CD14-positive monocyte (primary cell): ENCODE data around the gene SUN5. TPM values are rescaled to one million over a fixed set of nuclear protein-coding genes. Genes with fewer than 3 reads are reported as not detected.

Experiments
- DNase-seq, 3 donors: peaks; one replicate each; pipeline ENCODE4 v3.0.0-alpha.2; 2011 to 2022
- H2AFZ ChIP-seq: 2 replicates; pipeline ENCODE4 v1.6.0; 2012; ENCODE audit warnings: mild to moderate bottlenecking, low read depth, low read length, inconsistent platforms; ENCODE audit not compliant: insufficient read depth, poor library complexity, severe bottlenecking
- H3K27ac ChIP-seq, 2 donors: 1 replicate in 1 of 2; 2 replicates in 1 of 2; pipeline ENCODE4 v1.5.1; 2012 to 2013; ENCODE audit warnings: low read length in 2 of 2, control low read depth in 1 of 2, inconsistent platforms in 1 of 2, low read depth in 1 of 2, mild to moderate bottlenecking in 1 of 2
- H3K27me3 ChIP-seq, 2 donors: one replicate each; pipeline versions ENCODE4 v1.6.0 to v1.6.1; 2011 to 2013; ENCODE audit warnings: low read length in 2 of 2; ENCODE audit not compliant: control insufficient read depth in 2 of 2, insufficient read depth in 2 of 2
- H3K36me3 ChIP-seq, 2 donors: replicated peaks in 1 of 2; 1 replicate in 1 of 2; 2 replicates in 1 of 2; pipeline versions ENCODE4 v1.5.1 to v1.6.1; 2012 to 2013; ENCODE audit warnings: low read length in 2 of 2, control low read depth in 1 of 2, inconsistent platforms in 1 of 2, mild to moderate bottlenecking in 1 of 2; ENCODE audit not compliant: insufficient read depth in 2 of 2, control insufficient read depth in 1 of 2
- H3K4me1 ChIP-seq, 2 donors: 1 replicate in 1 of 2; 2 replicates in 1 of 2; pipeline versions ENCODE4 v1.5.1 to v1.6.1; 2012 to 2013; ENCODE audit warnings: low read length in 2 of 2, control low read depth in 1 of 2, inconsistent platforms in 1 of 2, mild to moderate bottlenecking in 1 of 2, moderate library complexity in 1 of 2; ENCODE audit not compliant: insufficient read depth in 2 of 2, control insufficient read depth in 1 of 2
- H3K4me2 ChIP-seq: replicated peaks from 2 replicates; pipeline ENCODE3; 2012; ENCODE audit warnings: low read length, moderate library complexity, mild to moderate bottlenecking; ENCODE audit not compliant: poor library complexity, severe bottlenecking; ENCODE audit errors: extremely low read depth
- H3K4me3 ChIP-seq, 3 experiments: fragments of 200-600 bp in 1 of 3; sonication (generic) in 1 of 3; replicated peaks in 1 of 3; 1 replicate in 2 of 3; 2 replicates in 1 of 3; pipeline ENCODE4 v1.5.1; 2011 to 2013; ENCODE audit warnings: low read length in 3 of 3, mild to moderate bottlenecking in 3 of 3, control low read depth in 2 of 3, low read depth in 2 of 3, inconsistent platforms in 1 of 3, moderate library complexity in 1 of 3
- H3K79me2 ChIP-seq: 2 replicates; pipeline ENCODE4 v1.6.0; 2012; ENCODE audit warnings: mild to moderate bottlenecking, control low read depth, inconsistent platforms, low read length, moderate library complexity; ENCODE audit not compliant: insufficient read depth
- H3K9ac ChIP-seq: 2 replicates; pipeline ENCODE4 v1.6.0; 2017; ENCODE audit warnings: low read length, mild to moderate bottlenecking; ENCODE audit not compliant: insufficient read depth, poor library complexity, severe bottlenecking
- H3K9me3 ChIP-seq, 2 donors: replicated peaks in 1 of 2; 1 replicate in 1 of 2; 2 replicates in 1 of 2; pipeline versions ENCODE4 v1.5.1 to v1.6.1; 2012 to 2013; ENCODE audit warnings: low read length in 2 of 2, control low read depth in 1 of 2; ENCODE audit not compliant: control insufficient read depth in 1 of 2, insufficient read depth in 1 of 2
- H4K20me1 ChIP-seq: 2 replicates; pipeline ENCODE4 v1.6.0; 2012; ENCODE audit warnings: mild to moderate bottlenecking, low read length, control low read depth, moderate library complexity; ENCODE audit not compliant: insufficient read depth
- H3K27ac Mint-ChIP-seq, 7 donors: one replicate each; pipeline ENCODE4 v1.8.0; 2020; ENCODE audit warnings: mild to moderate bottlenecking in 7 of 7, mixed read lengths in 7 of 7, moderate library complexity in 6 of 7, inconsistent platforms in 2 of 7
- H3K27me3 Mint-ChIP-seq, 3 donors: one replicate each; pipeline ENCODE4 v1.8.0; 2021 to 2022; ENCODE audit warnings: low read depth in 3 of 3, mild to moderate bottlenecking in 3 of 3, mixed read lengths in 3 of 3, moderate library complexity in 3 of 3, inconsistent platforms in 1 of 3
- H3K36me3 Mint-ChIP-seq, 2 donors: one replicate each; pipeline ENCODE4 v1.8.0; 2020; ENCODE audit warnings: mixed read lengths in 2 of 2, inconsistent platforms in 1 of 2, mild to moderate bottlenecking in 1 of 2
- H3K4me1 Mint-ChIP-seq: one replicate; pipeline ENCODE4 v1.8.0; 2020; ENCODE audit warnings: mild to moderate bottlenecking, mixed read lengths
- H3K4me3 Mint-ChIP-seq, 2 donors: one replicate each; pipeline ENCODE4 v1.8.0; 2020; ENCODE audit warnings: mild to moderate bottlenecking in 2 of 2, mixed read lengths in 2 of 2, moderate library complexity in 1 of 2
- H3K9me3 Mint-ChIP-seq, 7 donors: one replicate each; pipeline ENCODE4 v1.8.0; 2020 to 2022; ENCODE audit warnings: mixed read lengths in 7 of 7, mild to moderate bottlenecking in 6 of 7, moderate library complexity in 6 of 7, inconsistent platforms in 2 of 7
- WGBS: methylation state at CpG from one replicate; pipeline ENCODE4 v1.1.5; 2013; ENCODE audit warnings: missing lambda C conversion rate; ENCODE audit not compliant: insufficient coverage; 5-methylcytosine and 5-hydroxymethylcytosine counted together
- intact Hi-C, 2 donors: fragments of 100-400 bp; cut with micrococcal nuclease; formaldehyde crosslinking; loops; one replicate each; pipeline versions ENCODE4 v1.15.0 to v1.15.1; 2023
- polyA plus RNA-seq, 3 donors: library from polyadenylated mRNA; depleted of rRNA in 1 of 3; unstranded in 2 of 3; stranded (reverse) in 1 of 3; fragments of 300-500 nt in 2 of 3; fragments of >200 nt in 1 of 3; fragmentation: Illumina TruSeq in 2 of 3; gene quantifications; 1 replicate in 2 of 3; 2 replicates in 1 of 3; pipeline ENCODE4 v1.2.3, GENCODE V29; 2012 to 2021
- TF ChIP-seq, protein P1 (sequence below): fragments of 200-600 bp; IDR thresholded peaks from one replicate; pipeline ENCODE4 v1.8.0; 2022; ENCODE audit warnings: antibody characterized with exemption, mild to moderate bottlenecking

The SUN5 gene
- polyA plus RNA-seq, 3 donors, result not detected

DNA sequence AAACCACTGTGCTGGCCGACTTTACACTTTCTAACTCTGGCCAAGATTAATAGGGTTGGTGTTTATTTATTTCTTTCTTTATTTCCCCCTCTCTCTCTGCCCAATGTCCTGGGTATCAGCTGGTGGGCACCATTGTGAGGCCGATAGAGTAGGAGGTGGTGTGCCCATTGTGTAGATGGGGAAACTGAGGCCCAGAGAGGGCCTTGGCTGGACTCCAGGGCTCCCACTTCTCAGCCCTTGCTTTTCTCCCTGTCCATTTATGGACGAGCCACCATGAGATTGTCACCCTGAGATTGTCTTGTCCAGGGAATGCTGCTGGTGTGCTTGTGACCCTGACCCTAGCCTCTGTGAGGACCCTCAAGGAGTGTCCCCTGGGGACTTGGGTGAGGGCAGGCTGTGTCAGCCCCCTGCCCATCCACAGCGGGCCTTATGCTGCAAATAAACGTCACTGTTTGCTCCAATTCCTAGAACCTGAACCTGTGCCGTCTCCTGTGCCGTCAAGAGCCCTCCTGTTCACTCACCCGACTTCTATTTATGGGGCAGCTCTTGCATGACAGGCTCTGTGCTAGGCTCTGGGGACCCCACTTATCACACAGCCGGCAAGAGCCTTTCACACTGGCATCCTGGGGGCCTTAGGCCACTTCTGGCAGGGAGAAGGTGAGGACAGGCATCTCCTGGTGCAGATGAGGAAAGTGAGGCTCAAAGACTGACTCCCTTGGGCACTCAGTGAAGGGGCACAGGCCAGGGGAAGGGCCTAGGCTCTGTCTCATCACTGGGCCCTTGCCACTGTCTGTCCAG is 24.8 kb downstream of the SUN5 start:
- no peak overlapping the region for H3K4me2 ChIP-seq
- DNase-seq, result no peak
- H3K4me1 Mint-ChIP-seq, result no peaks in the 10 kb centered on the region
- no peaks in the 10 kb centered on the region for H3K36me3 ChIP-seq
- H3K27me3 Mint-ChIP-seq, result peaks cover 1 to 2% (median 1%) of the 10 kb centered on the region in 3 donors
- no peaks in the 10 kb centered on the region for H3K4me1 ChIP-seq
- no peak overlapping the region for H3K4me3 ChIP-seq
- TF ChIP-seq, protein P1, sequence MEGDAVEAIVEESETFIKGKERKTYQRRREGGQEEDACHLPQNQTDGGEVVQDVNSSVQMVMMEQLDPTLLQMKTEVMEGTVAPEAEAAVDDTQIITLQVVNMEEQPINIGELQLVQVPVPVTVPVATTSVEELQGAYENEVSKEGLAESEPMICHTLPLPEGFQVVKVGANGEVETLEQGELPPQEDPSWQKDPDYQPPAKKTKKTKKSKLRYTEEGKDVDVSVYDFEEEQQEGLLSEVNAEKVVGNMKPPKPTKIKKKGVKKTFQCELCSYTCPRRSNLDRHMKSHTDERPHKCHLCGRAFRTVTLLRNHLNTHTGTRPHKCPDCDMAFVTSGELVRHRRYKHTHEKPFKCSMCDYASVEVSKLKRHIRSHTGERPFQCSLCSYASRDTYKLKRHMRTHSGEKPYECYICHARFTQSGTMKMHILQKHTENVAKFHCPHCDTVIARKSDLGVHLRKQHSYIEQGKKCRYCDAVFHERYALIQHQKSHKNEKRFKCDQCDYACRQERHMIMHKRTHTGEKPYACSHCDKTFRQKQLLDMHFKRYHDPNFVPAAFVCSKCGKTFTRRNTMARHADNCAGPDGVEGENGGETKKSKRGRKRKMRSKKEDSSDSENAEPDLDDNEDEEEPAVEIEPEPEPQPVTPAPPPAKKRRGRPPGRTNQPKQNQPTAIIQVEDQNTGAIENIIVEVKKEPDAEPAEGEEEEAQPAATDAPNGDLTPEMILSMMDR, result no peak
- no peaks in the 10 kb centered on the region for H3K79me2 ChIP-seq
- H3K4me3 Mint-ChIP-seq, result no peak overlapping the region
- H3K27me3 ChIP-seq, result no peaks in the 10 kb centered on the region
- H3K9ac ChIP-seq, result no peak overlapping the region
- H3K36me3 Mint-ChIP-seq, result no peaks in the 10 kb centered on the region
- no peak overlapping the region for H3K27ac ChIP-seq
- no peak overlapping the region for H3K27ac Mint-ChIP-seq
- intact Hi-C loops, result no loop called here
- peaks cover 0 to 6% of the 10 kb centered on the region in 2 donors for H3K9me3 ChIP-seq
- peaks cover 0 to 15% (median 3%) of the 10 kb centered on the region in 7 donors for H3K9me3 Mint-ChIP-seq
- WGBS, result 98% methylated on average over 6 of the region's 9 CpGs
- no peaks in the 10 kb centered on the region for H4K20me1 ChIP-seq
- no peak overlapping the region for H2AFZ ChIP-seq

DNA sequence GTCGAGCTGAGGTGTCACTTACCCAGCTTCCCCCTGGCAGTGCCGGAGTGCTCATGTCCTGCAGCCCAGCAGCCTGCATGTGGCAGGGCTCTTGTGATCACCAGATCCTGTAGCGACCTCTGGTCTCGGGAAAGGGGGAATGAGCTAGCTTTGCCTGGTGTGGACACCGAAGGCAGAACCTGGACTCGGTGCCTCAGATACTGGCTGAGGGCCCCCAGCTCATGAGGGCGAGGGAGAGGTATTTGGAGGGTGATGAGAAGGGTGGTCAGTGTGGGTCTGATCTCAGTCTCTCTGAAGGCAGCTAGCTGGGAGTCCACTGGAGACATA is 26.3 kb downstream of the SUN5 start:
- no peaks in the 10 kb centered on the region for H3K27me3 ChIP-seq
- H3K4me2 ChIP-seq, result no peak overlapping the region
- H3K27ac ChIP-seq, result no peak overlapping the region
- H3K79me2 ChIP-seq, result no peaks in the 10 kb centered on the region
- H3K4me1 ChIP-seq, result no peaks in the 10 kb centered on the region
- no peak overlapping the region for H3K9ac ChIP-seq
- 94% methylated on average over 7 of the region's 7 CpGs for WGBS
- Mint-ChIP-seq H3K9me3 (peaks cover 0 to 15% (median 3%) of the 10 kb centered on the region in 7 donors), H3K4me3 (no peak overlapping the region), H3K27ac (no peak overlapping the region), H3K36me3 (no peaks in the 10 kb centered on the region), H3K27me3 (peaks cover 0 to 2% (median 0%) of the 10 kb centered on the region in 3 donors), H3K4me1 (no peaks in the 10 kb centered on the region)
- no peak overlapping the region for H3K4me3 ChIP-seq
- intact Hi-C loops, result no loop called here
- DNase-seq, result no peak
- peaks cover 0 to 6% of the 10 kb centered on the region in 2 donors for H3K9me3 ChIP-seq
- no peaks in the 10 kb centered on the region for H4K20me1 ChIP-seq
- TF ChIP-seq, protein P1, result no peak
- no peaks in the 10 kb centered on the region for H3K36me3 ChIP-seq
- no peak overlapping the region for H2AFZ ChIP-seq
